Effector CD8-positive, alpha-beta T cell (primary cell): Measurements from ENCODE around the gene TMED8.
"Not testable (repeated sequence)": the region's sequence is repeated elsewhere in the genome, so short reads cannot be mapped to it uniquely, and the experiment has no call there.

Experiments
- DNase-seq: peaks from one replicate; lab custom pipeline; 2025; lab: John Stamatoyannopoulos, UW

Gene TMED8

DNA sequence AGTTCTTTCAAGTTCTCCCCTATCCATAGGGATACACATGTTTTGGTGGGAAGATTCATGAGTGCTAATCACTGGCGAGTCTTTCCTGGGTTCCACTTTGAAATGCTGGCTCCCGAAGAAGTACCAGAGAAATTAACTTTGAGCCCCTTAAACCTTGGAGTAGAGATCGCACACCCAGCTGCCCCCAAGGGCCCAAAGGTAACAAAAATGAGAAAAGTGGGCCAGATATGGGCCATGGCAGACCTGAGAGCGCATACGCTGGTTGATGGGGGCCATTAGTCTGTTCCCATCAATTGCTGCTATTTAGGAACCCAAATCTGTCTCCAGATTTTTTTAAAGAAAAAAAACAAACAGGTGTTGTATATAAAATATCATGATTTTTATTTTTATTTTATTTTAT lies 53.9 kb downstream of the TMED8 start:
- no peak for DNase-seq

DNA sequence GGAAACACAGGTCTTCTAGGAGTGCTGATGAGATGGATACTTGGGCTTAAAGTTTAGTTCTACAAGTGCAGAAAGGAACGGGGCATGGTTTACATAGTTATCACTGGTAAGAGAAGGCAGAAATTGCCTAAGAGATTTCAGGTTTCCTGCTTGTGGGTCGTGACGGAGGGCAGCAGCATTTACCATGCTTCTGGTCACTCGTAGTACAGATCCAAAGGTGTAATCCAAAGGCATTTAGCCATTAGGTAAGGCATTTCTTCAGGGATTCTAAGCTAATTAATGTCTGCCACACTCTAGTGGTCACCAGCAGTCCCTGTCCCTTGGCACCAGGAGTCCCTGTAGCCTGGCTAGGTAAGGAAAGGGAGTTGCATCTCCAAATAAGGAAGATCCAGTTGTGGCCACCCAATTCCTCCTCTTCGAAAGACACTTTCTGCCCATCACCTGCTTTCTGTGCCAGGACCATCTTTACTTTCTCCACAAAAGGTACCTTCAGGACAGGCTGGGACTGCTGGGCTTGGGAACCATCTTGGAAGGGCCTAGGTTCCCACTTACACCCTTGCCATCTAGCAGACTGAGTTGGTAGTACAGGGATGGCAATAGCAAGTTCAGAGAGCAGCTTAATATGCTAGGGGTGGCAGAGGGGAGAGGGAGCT lies 54.5 kb downstream of the TMED8 start:
- DNase-seq: no peak

DNA sequence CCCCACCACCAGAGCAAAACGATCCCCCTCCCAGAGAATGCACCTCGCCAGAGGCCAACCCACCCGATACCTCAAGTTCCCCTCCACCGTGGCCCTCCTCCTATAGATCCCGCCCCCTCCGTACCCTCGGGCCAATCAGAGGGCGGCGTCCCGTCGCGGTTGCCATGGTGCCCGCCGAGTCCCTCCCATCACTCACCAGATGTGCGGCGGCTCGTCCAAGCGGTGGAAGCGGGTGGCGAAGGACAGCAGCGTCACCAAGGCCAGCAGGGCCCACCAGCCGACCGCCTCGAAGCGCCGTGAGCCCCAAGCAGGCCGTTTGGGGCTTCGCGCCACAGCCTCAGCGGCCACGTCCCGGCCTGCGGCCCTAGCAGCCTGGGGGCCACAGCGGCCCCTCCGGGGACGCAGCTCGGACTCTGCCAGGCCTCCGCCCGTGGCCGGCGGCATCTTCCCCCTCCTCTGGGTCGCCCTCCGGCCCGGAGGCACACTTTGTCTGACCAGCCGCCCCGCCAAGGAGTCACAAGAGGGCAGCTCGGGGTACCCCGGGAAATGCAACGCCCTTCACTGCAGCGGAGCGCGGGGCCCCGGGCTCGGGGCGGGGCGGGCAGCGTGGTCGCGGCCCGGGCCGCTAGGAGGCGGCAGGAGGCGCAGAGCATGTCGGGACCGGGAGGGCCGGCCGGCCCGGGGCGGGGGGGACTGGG lies 56.5 kb downstream of the TMED8 start, which contains the start of gene POMT2:
TSS of gene POMT2 (minus strand) at position 646 of the 698 bp plus-strand sequence. CDS start at position 444, 202 bp downstream.
- peak; percentile 88 for DNase-seq

GRCh38 chr14:77319422-77319821 lies 57.5 kb downstream of the TMED8 start:
- no peak for DNase-seq

GRCh38 chr14:77318756-77319155 lies 58.1 kb downstream of the TMED8 start:
- not testable (repeated sequence) for DNase-seq

DNA sequence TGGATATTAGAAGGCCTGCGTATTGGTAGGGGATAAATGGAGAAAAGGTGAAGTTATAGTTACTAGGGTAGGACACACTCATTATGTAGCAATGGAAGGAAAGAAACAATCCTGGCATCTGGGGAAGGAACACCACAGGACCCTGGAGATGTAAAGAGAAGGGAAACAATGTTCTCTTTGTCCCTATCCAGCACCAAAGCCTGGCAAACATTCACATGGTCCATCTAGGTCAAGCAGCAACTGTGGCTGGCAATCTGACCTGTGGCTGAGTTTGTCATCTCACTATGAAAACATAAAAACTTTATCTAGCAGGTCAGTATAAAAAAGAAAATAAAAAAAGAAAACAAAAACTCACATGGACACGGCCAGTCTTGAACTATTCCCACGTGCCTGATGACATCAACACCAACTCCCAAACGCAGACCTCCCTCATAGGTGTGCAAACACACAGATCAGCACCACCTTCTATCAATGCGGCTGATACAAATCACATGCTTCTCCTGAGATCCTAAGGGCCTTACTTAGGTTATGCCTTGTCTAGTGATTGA lies 58.8 kb downstream of the TMED8 start:
- DNase-seq: no peak

DNA sequence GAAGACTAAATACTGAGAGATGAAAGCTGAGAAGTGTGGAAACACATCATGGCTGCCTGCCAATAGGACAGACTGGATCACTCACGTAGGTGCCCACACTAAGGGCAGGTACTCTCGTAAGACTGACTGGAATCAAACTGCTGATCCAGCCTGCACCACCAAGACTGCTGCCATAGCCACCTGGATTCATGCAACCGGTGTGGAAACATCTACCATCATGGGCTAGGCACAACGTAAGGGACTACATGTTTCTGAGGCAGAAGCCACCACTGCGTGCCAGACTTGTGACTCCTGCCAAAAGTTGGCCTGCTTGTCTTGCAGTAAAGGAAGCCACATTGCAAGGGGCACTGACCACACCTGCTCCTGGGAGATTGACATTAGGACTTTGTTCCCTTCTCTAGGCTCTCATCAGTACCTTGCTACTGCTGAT lies 60.0 kb downstream of the TMED8 start:
- no peak for DNase-seq

DNA sequence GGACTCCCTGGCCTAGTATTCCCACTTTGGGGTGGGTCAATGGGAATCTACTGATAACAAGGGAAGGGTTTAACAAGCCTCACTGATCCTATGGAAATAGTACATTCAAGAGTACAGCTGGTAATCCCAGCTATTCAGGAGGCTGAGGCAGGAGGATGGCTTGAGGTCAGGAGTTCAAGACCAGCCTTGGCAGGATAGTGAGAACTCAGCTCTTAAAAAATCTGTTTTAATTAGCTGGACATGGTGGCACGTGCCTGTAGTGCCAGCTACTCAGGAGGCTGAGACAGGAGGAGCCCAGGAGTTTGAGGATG lies 60.7 kb downstream of the TMED8 start:
- DNase-seq: no peak

DNA sequence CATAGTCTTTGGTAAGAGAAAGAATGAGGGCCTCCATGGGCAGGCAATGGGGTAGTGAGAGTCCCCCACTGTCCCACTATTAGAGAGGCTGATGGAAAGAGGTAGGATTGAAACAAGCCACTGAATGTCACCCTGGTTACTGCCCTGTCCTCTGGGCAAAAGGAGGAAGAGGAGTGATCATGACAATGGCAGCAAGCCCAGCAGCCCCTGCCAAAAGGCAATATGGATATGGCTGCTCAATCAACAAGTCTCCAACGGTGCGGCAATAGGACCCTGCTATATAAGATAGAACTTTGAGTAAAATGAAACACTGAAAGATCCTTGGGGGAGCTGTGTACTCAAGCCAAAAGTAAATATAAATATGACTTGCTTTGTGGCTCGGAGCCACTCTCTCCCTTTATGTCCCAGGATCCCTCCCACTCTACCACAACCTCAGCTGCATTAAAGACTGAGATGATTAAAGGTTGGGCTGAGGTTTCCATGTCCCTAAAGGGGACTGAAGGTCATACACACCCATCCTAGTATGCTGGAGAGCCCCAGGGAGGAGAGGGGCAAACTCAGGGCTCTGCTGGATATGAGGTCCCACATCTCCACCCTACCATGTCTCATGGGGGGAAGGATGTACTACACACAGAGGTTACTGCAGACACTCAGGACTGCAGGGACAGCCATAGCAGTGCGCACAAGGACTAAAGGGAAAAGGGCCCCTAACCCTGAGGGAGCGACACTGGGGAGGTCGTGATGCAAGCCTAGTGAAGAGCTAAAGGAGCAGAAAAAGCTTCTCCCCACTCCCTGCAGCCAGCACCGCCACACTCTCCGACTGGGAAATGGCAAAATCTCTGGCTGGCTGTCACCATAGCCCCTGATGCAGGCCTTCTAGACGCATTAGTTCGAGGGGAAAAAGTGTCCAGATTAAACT lies 62.1 kb downstream of the TMED8 start:
- DNase-seq: no peak

GRCh38 chr14:77314043-77314442 lies 62.9 kb downstream of the TMED8 start:
- no peak for DNase-seq

DNA sequence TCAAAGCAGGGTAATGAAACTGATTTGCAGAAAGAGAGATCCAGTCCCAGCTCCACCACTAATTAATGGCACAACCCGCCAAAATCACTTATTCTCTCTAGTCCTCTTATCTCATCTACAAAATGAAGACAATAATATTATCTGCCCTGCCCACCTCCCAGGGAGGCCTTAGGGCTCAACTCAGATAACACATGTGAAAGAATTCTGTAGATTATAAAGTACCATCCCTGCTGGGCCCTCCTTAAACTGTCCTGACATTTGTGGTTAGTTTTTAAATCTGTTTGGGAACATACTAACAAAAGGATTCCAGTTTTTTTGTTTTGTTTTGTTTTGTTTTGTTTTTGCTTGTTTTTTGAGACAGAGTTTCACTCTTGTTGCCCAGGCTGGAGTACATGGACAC lies 63.5 kb downstream of the TMED8 start:
- no peak for DNase-seq

GRCh38 chr14:77311217-77311616 lies 65.7 kb downstream of the TMED8 start:
- no peak for DNase-seq

- DNase-seq: no peak
These were observed 66.9 kb downstream of the TMED8 start for GRCh38 chr14:77310026-77310425.

GRCh38 chr14:77309131-77309530 lies 67.8 kb downstream of the TMED8 start:
- no peak for DNase-seq

GRCh38 chr14:77306851-77307496 lies 69.9 kb downstream of the TMED8 start:
- no peak for DNase-seq

DNA sequence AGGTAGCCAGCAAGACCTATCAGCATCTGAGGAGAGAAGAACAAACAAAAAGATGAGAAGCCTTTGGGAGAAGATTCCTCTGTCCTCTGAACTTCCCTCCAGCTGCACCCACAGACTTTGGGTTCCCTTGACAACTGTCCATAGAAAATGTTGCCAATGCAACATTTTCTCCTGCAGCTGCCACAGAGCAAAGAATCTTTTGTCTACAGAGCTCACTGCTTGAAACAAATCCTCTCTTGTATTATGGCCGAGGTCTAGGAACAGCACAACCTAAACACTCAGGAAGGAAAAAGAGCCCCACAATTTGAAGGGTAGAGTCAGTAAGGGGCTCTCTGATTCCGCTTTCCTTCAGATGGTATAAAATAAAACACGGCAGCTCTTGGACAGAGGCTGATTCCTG lies 70.5 kb downstream of the TMED8 start:
- DNase-seq: no peak

DNA sequence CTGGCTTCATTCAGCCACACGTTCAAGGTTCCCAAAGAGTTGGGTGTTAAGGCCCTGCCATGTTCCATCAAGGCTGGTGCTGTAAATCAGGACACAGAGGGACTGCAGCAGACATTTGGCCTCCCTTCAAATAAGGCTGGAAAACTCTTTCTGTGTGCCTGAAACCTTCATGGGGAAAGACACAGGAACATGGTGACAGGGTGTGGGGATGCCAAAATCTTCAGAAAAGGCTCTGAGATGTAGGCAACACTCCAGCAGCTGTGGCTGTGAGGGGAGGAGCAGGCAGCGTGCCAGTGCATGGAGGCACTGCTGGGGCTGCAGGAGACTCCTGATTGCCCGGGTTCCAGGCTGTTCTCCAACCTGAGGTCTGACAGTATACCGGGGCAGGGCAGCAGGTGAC lies 71.2 kb downstream of the TMED8 start:
- no peak for DNase-seq

- no peak for DNase-seq
These were observed 73.3 kb downstream of the TMED8 start for GRCh38 chr14:77303417-77304156.

DNA sequence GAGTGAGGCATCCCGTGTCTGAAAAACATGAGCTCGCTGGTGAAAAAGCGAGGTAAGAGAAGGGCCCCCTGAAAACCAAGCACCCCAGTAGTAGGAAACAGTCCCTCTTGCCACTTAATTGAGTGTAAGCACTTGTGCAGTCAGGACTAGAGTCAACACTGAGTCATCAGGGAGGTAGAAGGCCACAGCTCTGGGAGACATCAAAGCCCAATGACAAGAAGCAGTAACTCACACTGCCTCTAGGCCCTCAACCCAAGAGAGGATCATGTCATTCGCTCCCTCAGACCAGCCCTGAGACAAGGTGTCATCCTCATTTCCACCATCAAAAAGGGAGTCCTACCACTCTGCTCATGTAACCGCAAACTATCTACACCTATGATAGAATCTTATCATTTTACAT lies 74.0 kb downstream of the TMED8 start:
- no peak for DNase-seq

DNA sequence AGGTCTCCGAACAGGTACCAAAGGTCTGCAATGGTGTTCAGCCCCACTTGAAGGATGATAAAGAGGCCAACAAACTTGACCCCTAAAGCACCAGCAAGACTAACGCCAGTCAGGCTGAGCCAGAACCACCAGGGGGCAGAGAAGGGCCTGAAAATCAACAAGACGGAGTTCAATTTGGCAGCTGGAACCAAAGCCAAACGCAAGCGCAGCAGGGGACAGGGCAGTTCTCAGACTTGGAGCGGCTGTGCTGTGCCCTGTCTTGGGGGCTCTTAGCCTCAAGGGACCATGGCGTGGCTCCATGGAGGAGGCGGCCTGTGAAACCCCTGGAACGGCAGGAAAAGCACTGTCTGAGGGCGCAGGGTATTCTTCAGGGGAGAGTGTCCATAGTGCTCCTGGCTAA lies 75.8 kb downstream of the TMED8 start:
- peak; percentile 19 for DNase-seq

DNA sequence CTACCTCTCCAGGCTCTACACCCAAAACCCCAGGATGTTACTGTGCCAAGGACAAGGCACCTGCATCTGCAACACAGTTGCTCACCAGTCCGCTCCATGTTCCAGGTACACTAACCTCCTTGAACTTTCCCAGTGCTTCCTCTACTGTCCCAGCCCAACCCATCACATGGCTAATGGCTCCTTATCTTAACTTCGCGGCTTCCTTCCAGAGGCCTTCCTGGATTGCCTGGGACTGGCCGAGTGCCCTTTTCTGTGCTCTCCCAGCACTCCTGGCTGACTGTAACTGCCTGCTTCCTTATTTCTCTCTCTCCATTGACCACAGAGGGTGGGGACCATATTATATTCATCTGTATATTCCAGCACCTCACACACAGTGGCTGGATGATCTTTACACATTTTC lies 77.1 kb downstream of the TMED8 start:
- DNase-seq: no peak
